SK-N-MC (cell line): Measurements from ENCODE around the gene BDKRB1.

ENCODE experiments used
- EZH2 ChIP-seq: fragments of 200-600 bp; sonication (generic); IDR thresholded peaks from one replicate; pipeline ENCODE4 v1.6.1; 2017; ENCODE audit warnings: antibody characterized with exemption
- FOXP2 ChIP-seq: optimal IDR thresholded peaks from 2 replicates; pipeline ENCODE3; 2011; ENCODE audit warnings: mild to moderate bottlenecking, moderate library complexity; ENCODE audit not compliant: insufficient read depth; ENCODE audit errors: extremely low read length, control extremely low read depth
- POLR2AphosphoS5 ChIP-seq: IDR thresholded peaks from 2 replicates; pipeline ENCODE4 v1.6.1; 2012; ENCODE audit warnings: mild to moderate bottlenecking, low read depth, low read length, borderline replicate concordance

GRCh38 chr14:96287856-96288255 is 31.8 kb downstream of the BDKRB1 start:
- no peak for TF ChIP-seq EZH2
- no peak for TF ChIP-seq POLR2AphosphoS5
- TF ChIP-seq FOXP2: no peak
